ENCODE measurements around the gene SLC7A8. TPM values are rescaled to one million over a fixed set of nuclear protein-coding genes. Genes with fewer than 3 reads are reported as not detected.

The SLC7A8 gene
- total and polyA plus RNA-seq, 10 of the 15 experiments (the other 5 are each of a cell fraction or from before 2014, with no cell fraction given): 0.06 to 0.28 (median 0.21) TPM; not detected in 7

- CTCF ChIA-PET: no interaction called here
- FAIRE-seq: no peak
- RAD21 ChIA-PET (ENCODE audit: unreplicated experiment): no interaction called here
- no peak for TF ChIP-seq HCFC1 (IDR thresholded peaks at IDR 0.05; ENCODE audit: low read length)
- TF ChIP-seq SP1 (IDR thresholded peaks at IDR 0.05; ENCODE audit: low read depth, low read length): no peak
- no peak for TF ChIP-seq KLF5 (IDR thresholded peaks at IDR 0.05; ENCODE audit: partially characterized antibody)
- no peak for TF ChIP-seq ATF2 (IDR thresholded peaks at IDR 0.05; ENCODE audit: low read length)
- TF ChIP-seq FOXK2 (IDR thresholded peaks at IDR 0.05): no peak
- TF ChIP-seq BACH1 (IDR thresholded peaks at IDR 0.05; ENCODE audit: borderline replicate concordance): no peak
- no peak for TF ChIP-seq FOS (IDR thresholded peaks at IDR 0.05; ENCODE audit: borderline replicate concordance, extremely low read depth, insufficient read length)
- TF ChIP-seq ATF3 (IDR thresholded peaks at IDR 0.05; ENCODE audit: borderline replicate concordance, extremely low read depth, low read depth, low read length): no peak
- no peak for TF ChIP-seq SUPT20H (IDR thresholded peaks at IDR 0.05; ENCODE audit: borderline replicate concordance, control insufficient read depth, low read depth, low read length)
- TF ChIP-seq BHLHE40 (IDR thresholded peaks at IDR 0.05; ENCODE audit: borderline replicate concordance in 1 of 2, low read depth in 2 of 2, low read length in 1 of 2): no peak
- TF ChIP-seq ZNF592 (IDR thresholded peaks at IDR 0.05): no peak
- no peak for TF ChIP-seq CREM (IDR thresholded peaks at IDR 0.05; ENCODE audit: low read depth)
- TF ChIP-seq ZNF687 (IDR thresholded peaks at IDR 0.05): no peak
- no peak for TF ChIP-seq USF1 (IDR thresholded peaks at IDR 0.05; ENCODE audit: borderline replicate concordance, extremely low read length, insufficient read depth, low read depth, low read length)
Measured at GRCh38 chr14:23139874-23140273, 43.6 kb downstream of the SLC7A8 start.

More at GRCh38 chr14:23139874-23140273, 43.6 kb downstream of the SLC7A8 start:
- Histone ChIP-seq H3K79me2 (ENCODE audit: control insufficient read depth, insufficient read depth, low read length) (no peaks in the 10 kb centered on the region), H3K4me3 (no peak overlapping the region), H3K9me3 (replicated peaks; ENCODE audit: control insufficient read depth, insufficient read depth, low read length) (no peaks in the 10 kb centered on the region), H3K4me2 (ENCODE audit: control insufficient read depth, insufficient read depth) (no peak overlapping the region), H3K36me3 (ENCODE audit: control insufficient read depth in 2 of 2, insufficient read depth in 2 of 2, low read length in 1 of 2) (no peaks in the 10 kb centered on the region), H3K27ac (ENCODE audit: control insufficient read depth, insufficient read depth) (no peak overlapping the region), H3K4me1 (ENCODE audit: control insufficient read depth, insufficient read depth, low read length) (no peaks in the 10 kb centered on the region), H3K9ac (ENCODE audit: control insufficient read depth, insufficient read depth, low read length) (no peak overlapping the region), H2AFZ (ENCODE audit: control insufficient read depth, low read depth, low read length) (no peak overlapping the region), H3K27me3 (replicated peaks in 1 of 2; ENCODE audit: control insufficient read depth in 2 of 2, insufficient read depth in 2 of 2, low read length in 1 of 2) (peaks cover 3% of the 10 kb centered on the region in 2 experiments; a peak in 3 of 4 replicates), H4K20me1 (ENCODE audit: control insufficient read depth, insufficient read depth) (no peaks in the 10 kb centered on the region)
- intact Hi-C loops (cut with micrococcal nuclease; ENCODE audit: unreplicated experiment): no loop called here
- ChIA-PET POLR2A (no interaction called here), SMC1A (ENCODE audit: uncharacterized antibody, unreplicated experiment) (no interaction called here)
- BruUV-seq (replicated peaks): no TSS peak
- no peak for DNase-seq (ENCODE audit: low read depth, low spot score)
- no peak for ATAC-seq
- 27% methylated on average over 2 of the region's 2 CpGs for WGBS (ENCODE audit: insufficient coverage, insufficient replicate concordance, low lambda C conversion rate, missing lambda C conversion rate)
- in situ Hi-C loops (cut with MboI): no loop called here

Data from GM12878 (cell line).